ENCODE measurements around the gene NOTCH2.

NOTCH2 gene

GRCh38 chr1:119960501-119960900, 109.0 kb downstream of the NOTCH2 start:
- no peak for DNase-seq (ENCODE audit: low read depth)
- no peak overlapping the region for H3K4me3 ChIP-seq (ENCODE audit: low read depth, low read length)
- no peak for TF ChIP-seq POLR2A (IDR thresholded peaks at IDR 0.05; ENCODE audit: extremely low read depth, insufficient read length)
- TF ChIP-seq MYC (IDR thresholded peaks at IDR 0.05; ENCODE audit: low read depth, low read length), result no peak
- TF ChIP-seq, protein P1, sequence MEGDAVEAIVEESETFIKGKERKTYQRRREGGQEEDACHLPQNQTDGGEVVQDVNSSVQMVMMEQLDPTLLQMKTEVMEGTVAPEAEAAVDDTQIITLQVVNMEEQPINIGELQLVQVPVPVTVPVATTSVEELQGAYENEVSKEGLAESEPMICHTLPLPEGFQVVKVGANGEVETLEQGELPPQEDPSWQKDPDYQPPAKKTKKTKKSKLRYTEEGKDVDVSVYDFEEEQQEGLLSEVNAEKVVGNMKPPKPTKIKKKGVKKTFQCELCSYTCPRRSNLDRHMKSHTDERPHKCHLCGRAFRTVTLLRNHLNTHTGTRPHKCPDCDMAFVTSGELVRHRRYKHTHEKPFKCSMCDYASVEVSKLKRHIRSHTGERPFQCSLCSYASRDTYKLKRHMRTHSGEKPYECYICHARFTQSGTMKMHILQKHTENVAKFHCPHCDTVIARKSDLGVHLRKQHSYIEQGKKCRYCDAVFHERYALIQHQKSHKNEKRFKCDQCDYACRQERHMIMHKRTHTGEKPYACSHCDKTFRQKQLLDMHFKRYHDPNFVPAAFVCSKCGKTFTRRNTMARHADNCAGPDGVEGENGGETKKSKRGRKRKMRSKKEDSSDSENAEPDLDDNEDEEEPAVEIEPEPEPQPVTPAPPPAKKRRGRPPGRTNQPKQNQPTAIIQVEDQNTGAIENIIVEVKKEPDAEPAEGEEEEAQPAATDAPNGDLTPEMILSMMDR (IDR thresholded peaks at IDR 0.05; ENCODE audit: low read depth, low read length), result no peak
- TF ChIP-seq, protein P2, sequence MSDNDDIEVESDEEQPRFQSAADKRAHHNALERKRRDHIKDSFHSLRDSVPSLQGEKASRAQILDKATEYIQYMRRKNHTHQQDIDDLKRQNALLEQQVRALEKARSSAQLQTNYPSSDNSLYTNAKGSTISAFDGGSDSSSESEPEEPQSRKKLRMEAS (IDR thresholded peaks at IDR 0.05; ENCODE audit: low read depth, low read length), result no peak

DNA sequence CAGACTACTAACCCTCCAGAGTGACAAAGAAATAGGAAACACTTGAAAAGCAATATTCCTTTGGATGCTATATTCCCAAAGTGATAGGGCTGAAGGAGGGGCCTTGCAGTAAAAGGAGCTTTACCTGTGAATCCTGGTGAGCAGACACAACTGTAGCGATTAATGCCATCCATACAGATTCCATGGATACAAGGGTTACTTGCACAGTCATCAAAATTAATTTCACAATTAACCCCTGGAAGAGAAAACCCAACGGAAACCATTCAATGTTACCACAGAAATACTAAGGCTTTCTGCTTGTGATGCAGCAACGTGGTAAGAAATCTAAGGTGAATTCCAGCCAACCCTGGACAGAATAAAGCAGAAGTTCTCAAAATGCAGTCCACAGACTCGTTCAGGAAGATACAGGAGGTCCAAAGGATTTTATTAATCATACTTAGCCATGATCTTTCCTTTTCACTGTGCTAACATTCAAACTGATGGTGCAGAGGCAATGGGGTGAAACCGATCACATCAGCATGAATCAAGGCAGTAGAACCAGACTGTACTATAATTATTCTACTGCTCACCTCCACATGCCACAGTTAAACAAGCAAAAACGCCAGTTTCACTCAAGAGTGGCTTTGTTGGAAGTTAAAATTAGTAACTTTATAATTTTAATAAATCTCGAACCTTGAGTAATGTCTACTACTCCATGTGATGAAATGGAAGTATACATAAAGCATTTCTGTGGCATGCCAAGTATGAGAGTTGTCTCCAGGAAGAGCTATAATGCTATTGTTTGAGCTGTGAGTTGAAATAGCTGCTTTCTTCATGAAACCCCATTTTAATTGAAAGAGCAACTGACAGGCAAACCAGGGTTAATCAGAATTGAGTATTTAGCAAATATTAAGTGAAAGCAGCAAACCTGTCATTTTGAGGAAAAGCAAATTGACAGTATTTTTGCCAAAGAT, 109.9 kb downstream of the NOTCH2 start:
- H3K4me3 ChIP-seq (ENCODE audit: low read depth, low read length), result no peak overlapping the region

GRCh38 chr1:119958223-119958622, 111.2 kb downstream of the NOTCH2 start:
- TF ChIP-seq MYC (IDR thresholded peaks at IDR 0.05; ENCODE audit: low read depth, low read length), result no peak
- no peak for TF ChIP-seq POLR2A (IDR thresholded peaks at IDR 0.05; ENCODE audit: extremely low read depth, insufficient read length)
- no peak for DNase-seq (ENCODE audit: low read depth)
- H3K4me3 ChIP-seq (ENCODE audit: low read depth, low read length), result no peak overlapping the region

More for the DNA sequence above, 109.9 kb downstream of the NOTCH2 start:
- DNase-seq (ENCODE audit: low read depth), result no peak
- TF ChIP-seq, protein P1 (IDR thresholded peaks at IDR 0.05; ENCODE audit: low read depth, low read length), result no peak
- TF ChIP-seq POLR2A (IDR thresholded peaks at IDR 0.05; ENCODE audit: extremely low read depth, insufficient read length), result no peak
- TF ChIP-seq, protein P2 (IDR thresholded peaks at IDR 0.05; ENCODE audit: low read depth, low read length), result no peak
- no peak for TF ChIP-seq MYC (IDR thresholded peaks at IDR 0.05; ENCODE audit: low read depth, low read length)

GRCh38 chr1:119956306-119956705, 113.2 kb downstream of the NOTCH2 start:
- H3K4me3 ChIP-seq (ENCODE audit: low read depth, low read length), result no peak overlapping the region
- no peak for TF ChIP-seq MYC (IDR thresholded peaks at IDR 0.05; ENCODE audit: low read depth, low read length)
- TF ChIP-seq, protein P1 (IDR thresholded peaks at IDR 0.05; ENCODE audit: low read depth, low read length), result no peak
- TF ChIP-seq, protein P2 (IDR thresholded peaks at IDR 0.05; ENCODE audit: low read depth, low read length), result no peak
- TF ChIP-seq POLR2A (IDR thresholded peaks at IDR 0.05; ENCODE audit: extremely low read depth, insufficient read length), result no peak
- no peak for DNase-seq (ENCODE audit: low read depth)

- TF ChIP-seq, protein P2 (IDR thresholded peaks at IDR 0.05; ENCODE audit: low read depth, low read length), result no peak
- TF ChIP-seq MYC (IDR thresholded peaks at IDR 0.05; ENCODE audit: low read depth, low read length), result no peak
- no peak for TF ChIP-seq POLR2A (IDR thresholded peaks at IDR 0.05; ENCODE audit: extremely low read depth, insufficient read length)
- TF ChIP-seq, protein P1 (IDR thresholded peaks at IDR 0.05; ENCODE audit: low read depth, low read length), result no peak
- no peak overlapping the region for H3K4me3 ChIP-seq (ENCODE audit: low read depth, low read length)
- no peak for DNase-seq (ENCODE audit: low read depth)
Observed at GRCh38 chr1:119954476-119955422, 114.7 kb downstream of the NOTCH2 start.
